Mammary epithelial cell (primary cell): ENCODE measurements around the gene CRYZL1.

ENCODE experiments used
- EZH2 ChIP-seq: IDR thresholded peaks from 2 replicates; pipeline ENCODE4 v1.6.1; 2012; ENCODE audit warnings: low read length, inconsistent platforms, borderline replicate concordance
- TF ChIP-seq, protein P1 (sequence below), 2 donors: IDR thresholded peaks in 1 of 2; conservative IDR thresholded peaks in 1 of 2; 2 replicates each; pipeline ENCODE4 v1.5.1; 2011 to 2012; ENCODE audit warnings: inconsistent platforms in 2 of 2, low read length in 2 of 2, mild to moderate bottlenecking in 2 of 2, control low read depth in 1 of 2, low read depth in 1 of 2; ENCODE audit not compliant: insufficient read depth in 1 of 2; ENCODE audit errors: extremely low read depth in 1 of 2

- TF ChIP-seq, protein P1, sequence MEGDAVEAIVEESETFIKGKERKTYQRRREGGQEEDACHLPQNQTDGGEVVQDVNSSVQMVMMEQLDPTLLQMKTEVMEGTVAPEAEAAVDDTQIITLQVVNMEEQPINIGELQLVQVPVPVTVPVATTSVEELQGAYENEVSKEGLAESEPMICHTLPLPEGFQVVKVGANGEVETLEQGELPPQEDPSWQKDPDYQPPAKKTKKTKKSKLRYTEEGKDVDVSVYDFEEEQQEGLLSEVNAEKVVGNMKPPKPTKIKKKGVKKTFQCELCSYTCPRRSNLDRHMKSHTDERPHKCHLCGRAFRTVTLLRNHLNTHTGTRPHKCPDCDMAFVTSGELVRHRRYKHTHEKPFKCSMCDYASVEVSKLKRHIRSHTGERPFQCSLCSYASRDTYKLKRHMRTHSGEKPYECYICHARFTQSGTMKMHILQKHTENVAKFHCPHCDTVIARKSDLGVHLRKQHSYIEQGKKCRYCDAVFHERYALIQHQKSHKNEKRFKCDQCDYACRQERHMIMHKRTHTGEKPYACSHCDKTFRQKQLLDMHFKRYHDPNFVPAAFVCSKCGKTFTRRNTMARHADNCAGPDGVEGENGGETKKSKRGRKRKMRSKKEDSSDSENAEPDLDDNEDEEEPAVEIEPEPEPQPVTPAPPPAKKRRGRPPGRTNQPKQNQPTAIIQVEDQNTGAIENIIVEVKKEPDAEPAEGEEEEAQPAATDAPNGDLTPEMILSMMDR (conservative IDR thresholded peaks at IDR 0.05 in 1 of 2, IDR thresholded peaks at IDR 0.05 in 1 of 2; ENCODE audit: extremely low read depth in 1 of 2, insufficient read depth in 1 of 2, low read depth in 1 of 2, low read length in 2 of 2) = no peak
- no peak for TF ChIP-seq EZH2
These were observed 95.5 kb downstream of the CRYZL1 start for GRCh38 chr21:33546086-33546485.
